Peyer's patch (tissue), 4 donors: ENCODE data around the gene VNN1. TPM values are rescaled to one million over a fixed set of nuclear protein-coding genes. Genes with fewer than 3 reads are reported as not detected.

ENCODE experiments used
- DNase-seq, 3 donors: peaks; one replicate each; pipeline ENCODE4 v3.0.0-alpha.2; 2017 to 2019
- H3K27ac ChIP-seq, 4 donors: fragments of 200-600 bp; sonication (generic); one replicate each; pipeline ENCODE4 v1.5.1; 2016 to 2019
- H3K27me3 ChIP-seq, 2 donors: fragments of 200-600 bp; sonication (generic); one replicate each; pipeline ENCODE4 v1.5.1; 2019
- H3K36me3 ChIP-seq, 3 donors: fragments of 200-600 bp; sonication (generic); one replicate each; pipeline ENCODE4 v1.5.1; 2016 to 2019
- H3K4me1 ChIP-seq, 4 donors: fragments of 200-600 bp; sonication (generic); one replicate each; pipeline ENCODE4 v1.5.1; 2016 to 2019
- H3K4me3 ChIP-seq, 4 donors: fragments of 200-600 bp; sonication (generic); 1 replicate in 3 of 4; 2 replicates in 1 of 4; pipeline ENCODE4 v1.5.1; 2016 to 2019; ENCODE audit warnings: mild to moderate bottlenecking in 1 of 4
- H3K9me3 ChIP-seq, 4 donors: fragments of 200-600 bp; sonication (generic); one replicate each; pipeline ENCODE4 v1.5.1; 2016 to 2019; ENCODE audit warnings: mild to moderate bottlenecking in 1 of 4
- CTCF ChIP-seq, 6 experiments: fragments of 450-650 bp in 4 of 6; fragments of 200-600 bp in 2 of 6; sonication (generic) in 1 of 6; IDR thresholded peaks; one replicate each; pipeline ENCODE4 v1.5.1; 2017 to 2019; ENCODE audit warnings: antibody characterized with exemption in 6 of 6, mild to moderate bottlenecking in 3 of 6, moderate library complexity in 1 of 6
- POLR2A ChIP-seq, 2 donors: fragments of 450-650 bp; IDR thresholded peaks; one replicate each; pipeline ENCODE4 v1.5.1; 2017; ENCODE audit warnings: antibody characterized with exemption in 2 of 2, mild to moderate bottlenecking in 2 of 2, moderate library complexity in 2 of 2
- total RNA-seq, 4 donors: library from RNA; depleted of rRNA; stranded (reverse); fragments of >200 nt; gene quantifications; one replicate each; pipeline ENCODE4 v1.1.0, GENCODE V29; 2016

Gene VNN1
- total RNA-seq, 4 donors from 2014 or later: 4.1 to 296 (median 96.2) TPM

DNA sequence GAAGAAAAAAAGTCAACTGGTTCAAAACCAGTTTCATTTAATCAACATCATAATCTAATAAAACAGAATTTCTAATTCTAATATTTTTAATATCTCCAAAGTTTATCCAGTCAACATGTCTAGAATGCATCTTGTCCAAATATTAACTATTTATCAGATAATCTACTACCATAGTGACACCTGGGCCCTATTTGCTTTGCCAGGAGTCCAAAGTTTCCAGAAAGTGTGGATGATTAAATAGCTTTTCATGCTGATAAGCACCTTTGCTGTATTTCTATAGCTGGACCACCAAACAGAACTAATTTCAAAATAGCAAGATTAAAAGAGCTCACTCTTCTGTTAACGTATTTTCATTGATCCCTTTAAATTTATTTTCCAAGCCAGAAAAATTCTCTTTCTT, 42.6 kb downstream of the VNN1 start:
- Histone ChIP-seq H3K27ac (no peak overlapping the region), H3K4me1 (peaks cover 0 to 35% (median 2%) of the 10 kb centered on the region in 4 donors), H3K9me3 (no peaks in the 10 kb centered on the region), H3K27me3 (no peaks in the 10 kb centered on the region), H3K4me3 (no peak overlapping the region), H3K36me3 (no peaks in the 10 kb centered on the region)
- TF ChIP-seq CTCF (IDR thresholded peaks at IDR 0.05) (no peak), POLR2A (IDR thresholded peaks at IDR 0.05) (no peak)
- DNase-seq: no peak

GRCh38 chr6:132669690-132670291, 44.1 kb downstream of the VNN1 start:
- TF ChIP-seq POLR2A (IDR thresholded peaks at IDR 0.05): no peak
- TF ChIP-seq CTCF (IDR thresholded peaks at IDR 0.05): peak in 5 of 6 experiments; percentile 53 to 78 (median 70)
- DNase-seq: no peak
- H3K4me3 ChIP-seq: no peak overlapping the region
- H3K4me1 ChIP-seq: peaks cover 0 to 26% (median 2%) of the 10 kb centered on the region in 4 donors
- no peak overlapping the region for H3K27ac ChIP-seq
- H3K36me3 ChIP-seq: no peaks in the 10 kb centered on the region
- H3K27me3 ChIP-seq: no peaks in the 10 kb centered on the region
- no peaks in the 10 kb centered on the region for H3K9me3 ChIP-seq

- H3K36me3 ChIP-seq: no peaks in the 10 kb centered on the region
- H3K4me3 ChIP-seq: no peak overlapping the region
- no peak overlapping the region for H3K27ac ChIP-seq
- no peaks in the 10 kb centered on the region for H3K9me3 ChIP-seq
- H3K4me1 ChIP-seq: peaks cover 0 to 10% (median 0%) of the 10 kb centered on the region in 4 donors
- no peaks in the 10 kb centered on the region for H3K27me3 ChIP-seq
- DNase-seq: no peak
- TF ChIP-seq CTCF (IDR thresholded peaks at IDR 0.05) (no peak), POLR2A (IDR thresholded peaks at IDR 0.05) (no peak)
Measured at GRCh38 chr6:132666118-132666517, 47.7 kb downstream of the VNN1 start.

- no peaks in the 10 kb centered on the region for H3K9me3 ChIP-seq
- H3K27ac ChIP-seq: no peak overlapping the region
- no peaks in the 10 kb centered on the region for H3K27me3 ChIP-seq
- TF ChIP-seq POLR2A (IDR thresholded peaks at IDR 0.05) (no peak), CTCF (IDR thresholded peaks at IDR 0.05) (no peak)
- H3K36me3 ChIP-seq: no peaks in the 10 kb centered on the region
- no peaks in the 10 kb centered on the region for H3K4me1 ChIP-seq
- no peak for DNase-seq
- no peak overlapping the region for H3K4me3 ChIP-seq
Measured at GRCh38 chr6:132664309-132665034, 49.4 kb downstream of the VNN1 start.

DNA sequence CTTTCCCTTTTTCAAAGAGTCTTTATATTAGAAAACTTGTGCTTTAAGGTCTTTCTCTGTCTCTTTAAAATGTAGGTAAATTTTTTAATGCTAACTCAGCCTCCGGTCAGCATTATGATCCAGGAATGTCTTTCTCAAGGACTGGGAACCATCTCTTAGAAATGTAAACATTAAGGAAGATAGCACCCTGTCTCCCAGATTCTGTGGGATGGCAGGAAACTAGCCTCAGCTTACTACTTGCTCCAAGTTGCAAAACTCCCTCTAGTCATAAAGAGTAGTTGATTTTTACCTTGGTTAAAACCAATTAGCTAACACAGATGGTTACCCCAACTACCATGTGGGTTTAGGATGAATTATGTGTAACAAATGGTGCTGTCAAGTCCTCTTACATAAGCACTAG, 50.2 kb downstream of the VNN1 start:
- Histone ChIP-seq H3K9me3 (no peaks in the 10 kb centered on the region), H3K36me3 (no peaks in the 10 kb centered on the region), H3K27me3 (no peaks in the 10 kb centered on the region), H3K27ac (no peak overlapping the region), H3K4me1 (no peaks in the 10 kb centered on the region), H3K4me3 (no peak overlapping the region)
- DNase-seq: no peak
- TF ChIP-seq CTCF (IDR thresholded peaks at IDR 0.05) (no peak), POLR2A (IDR thresholded peaks at IDR 0.05) (no peak)
